ENCODE data around the gene DPYSL3. TPM values are rescaled to one million over a fixed set of nuclear protein-coding genes. Genes with fewer than 3 reads are reported as not detected.
"Not testable (repeated sequence)": the region's sequence is repeated elsewhere in the genome, so short reads cannot be mapped to it uniquely, and the experiment has no call there.

Gene DPYSL3
- total RNA-seq (2014; rRNA removed; shearing (Covaris generic)): 125 and 156 TPM in 2 replicates

- DNase-seq (ENCODE audit: low read depth in 1 of 2, low spot score in 2 of 2): peak; percentile 88 to 93
- H3K9me3 ChIP-seq (replicated peaks): peaks cover 3% of the 10 kb centered on the region; the same call in 1 of the 2 replicates
- peak within 1 kb of the TSS; percentile 41 for H3K27ac ChIP-seq
- peaks cover 42% of the 10 kb centered on the region for H3K4me1 ChIP-seq (replicated peaks)
- peak within 1 kb of the TSS; percentile 60 for H3K4me3 ChIP-seq
- H3K27me3 ChIP-seq (replicated peaks): no peaks in the 10 kb centered on the region
- H3K36me3 ChIP-seq: peaks cover 5% of the 10 kb centered on the region
Measured at GRCh38 chr5:147509710-147510651, at the start of gene DPYSL3. TSS of gene DPYSL3 (minus strand) at chr5:147510068. CDS start at chr5:147509858, 210 bp downstream.

GRCh38 chr5:147558826-147559225 lies 49.0 kb upstream of the DPYSL3 start:
- Histone ChIP-seq H3K9me3 (replicated peaks) (no peaks in the 10 kb centered on the region), H3K4me1 (replicated peaks) (peaks cover 57% of the 10 kb centered on the region), H3K36me3 (no peaks in the 10 kb centered on the region), H3K27me3 (replicated peaks) (no peaks in the 10 kb centered on the region), H3K27ac (no peak overlapping the region), H3K4me3 (no peak overlapping the region)
- DNase-seq (ENCODE audit: low read depth in 1 of 2, low spot score in 2 of 2): peak; percentile 88 to 94

GRCh38 chr5:147557876-147558745 lies 48.2 kb upstream of the DPYSL3 start:
- Histone ChIP-seq H3K36me3 (no peaks in the 10 kb centered on the region), H3K9me3 (replicated peaks) (no peaks in the 10 kb centered on the region), H3K4me3 (no peak overlapping the region), H3K27me3 (replicated peaks) (no peaks in the 10 kb centered on the region), H3K27ac (peak overlapping the region; percentile 8; the same call in 1 of the 2 replicates), H3K4me1 (replicated peaks) (peaks cover 62% of the 10 kb centered on the region)
- DNase-seq (ENCODE audit: low read depth in 1 of 2, low spot score in 2 of 2): no peak

- peaks cover 51% of the 10 kb centered on the region for H3K4me1 ChIP-seq (replicated peaks)
- no peaks in the 10 kb centered on the region for H3K9me3 ChIP-seq (replicated peaks)
- H3K36me3 ChIP-seq: no peaks in the 10 kb centered on the region
- DNase-seq (ENCODE audit: low read depth in 1 of 2, low spot score in 2 of 2): no peak
- H3K27me3 ChIP-seq (replicated peaks): no peaks in the 10 kb centered on the region
- H3K4me3 ChIP-seq: no peak overlapping the region
- peak overlapping the region; percentile 83 for H3K27ac ChIP-seq
Measured at GRCh38 chr5:147555176-147555575, 45.3 kb upstream of the DPYSL3 start.

GRCh38 chr5:147554261-147554817 lies 44.5 kb upstream of the DPYSL3 start:
- peak in 1 of 2 experiments; percentile 71 for DNase-seq (ENCODE audit: low read depth in 1 of 2, low spot score in 2 of 2)
- H3K9me3 ChIP-seq (replicated peaks): no peaks in the 10 kb centered on the region
- no peaks in the 10 kb centered on the region for H3K27me3 ChIP-seq (replicated peaks)
- no peak overlapping the region for H3K4me3 ChIP-seq
- no peaks in the 10 kb centered on the region for H3K36me3 ChIP-seq
- H3K4me1 ChIP-seq (replicated peaks): peaks cover 42% of the 10 kb centered on the region
- peak overlapping the region; percentile 83 for H3K27ac ChIP-seq

- not testable (repeated sequence) for H3K9me3 ChIP-seq (replicated peaks); H3K27me3 ChIP-seq (replicated peaks); H3K4me3 ChIP-seq; DNase-seq (ENCODE audit: low read depth in 1 of 2, low spot score in 2 of 2); H3K36me3 ChIP-seq
- Histone ChIP-seq H3K4me1 (replicated peaks) (peaks cover 37% of the 10 kb centered on the region), H3K27ac (peak overlapping the region; percentile 83)
Measured at GRCh38 chr5:147553817-147554216, 43.9 kb upstream of the DPYSL3 start.

- no peaks in the 10 kb centered on the region for H3K27me3 ChIP-seq (replicated peaks)
- no peaks in the 10 kb centered on the region for H3K36me3 ChIP-seq
- no peak overlapping the region for H3K27ac ChIP-seq
- no peaks in the 10 kb centered on the region for H3K9me3 ChIP-seq (replicated peaks)
- no peak overlapping the region for H3K4me3 ChIP-seq
- H3K4me1 ChIP-seq (replicated peaks): peaks cover 28% of the 10 kb centered on the region
- DNase-seq (ENCODE audit: low read depth in 1 of 2, low spot score in 2 of 2): no peak
Measured at GRCh38 chr5:147552897-147553296, 43.0 kb upstream of the DPYSL3 start.

GRCh38 chr5:147551677-147552076 lies 41.8 kb upstream of the DPYSL3 start:
- H3K4me3 ChIP-seq: no peak overlapping the region
- H3K27me3 ChIP-seq (replicated peaks): no peaks in the 10 kb centered on the region
- DNase-seq (ENCODE audit: low read depth in 1 of 2, low spot score in 2 of 2): no peak
- no peak overlapping the region for H3K27ac ChIP-seq
- peaks cover 31% of the 10 kb centered on the region for H3K4me1 ChIP-seq (replicated peaks)
- H3K9me3 ChIP-seq (replicated peaks): no peaks in the 10 kb centered on the region
- no peaks in the 10 kb centered on the region for H3K36me3 ChIP-seq

- DNase-seq (ENCODE audit: low read depth in 1 of 2, low spot score in 2 of 2): no peak
Measured at GRCh38 chr5:147547730-147548129, 37.9 kb upstream of the DPYSL3 start.

GRCh38 chr5:147544556-147544955 lies 34.7 kb upstream of the DPYSL3 start:
- 0 out of 2 replicates have a peak, but pooled peaks cover 9% of the 10 kb centered on the region for H3K4me1 ChIP-seq (replicated peaks)
- H3K9me3 ChIP-seq (replicated peaks): no peaks in the 10 kb centered on the region
- DNase-seq (ENCODE audit: low read depth in 1 of 2, low spot score in 2 of 2): no peak
- H3K36me3 ChIP-seq: no peaks in the 10 kb centered on the region
- H3K27me3 ChIP-seq (replicated peaks): no peaks in the 10 kb centered on the region
- H3K27ac ChIP-seq: no peak overlapping the region
- H3K4me3 ChIP-seq: no peak overlapping the region

More at GRCh38 chr5:147547730-147548129, 37.9 kb upstream of the DPYSL3 start:
- H3K27ac ChIP-seq: no peak overlapping the region
- H3K4me3 ChIP-seq: no peak overlapping the region
- no peaks in the 10 kb centered on the region for H3K27me3 ChIP-seq (replicated peaks)
- peaks cover 11% of the 10 kb centered on the region for H3K4me1 ChIP-seq (replicated peaks)
- H3K36me3 ChIP-seq: no peaks in the 10 kb centered on the region
- H3K9me3 ChIP-seq (replicated peaks): no peaks in the 10 kb centered on the region

GRCh38 chr5:147539053-147539452 lies 29.2 kb upstream of the DPYSL3 start:
- peaks cover 52% of the 10 kb centered on the region for H3K4me1 ChIP-seq (replicated peaks)
- H3K4me3 ChIP-seq: no peak overlapping the region
- peak in 1 of 2 experiments; percentile 46 for DNase-seq (ENCODE audit: low read depth in 1 of 2, low spot score in 2 of 2)
- H3K27ac ChIP-seq: no peak overlapping the region
- no peaks in the 10 kb centered on the region for H3K9me3 ChIP-seq (replicated peaks)
- no peaks in the 10 kb centered on the region for H3K36me3 ChIP-seq
- H3K27me3 ChIP-seq (replicated peaks): no peaks in the 10 kb centered on the region

- H3K36me3 ChIP-seq: no peaks in the 10 kb centered on the region
- DNase-seq (ENCODE audit: low read depth in 1 of 2, low spot score in 2 of 2): no peak
- no peak overlapping the region for H3K27ac ChIP-seq
- H3K4me1 ChIP-seq (replicated peaks): peaks cover 54% of the 10 kb centered on the region
- no peaks in the 10 kb centered on the region for H3K27me3 ChIP-seq (replicated peaks)
- no peak overlapping the region for H3K4me3 ChIP-seq
- no peaks in the 10 kb centered on the region for H3K9me3 ChIP-seq (replicated peaks)
Measured at GRCh38 chr5:147538236-147538635, 28.4 kb upstream of the DPYSL3 start.

- Histone ChIP-seq H3K9me3 (replicated peaks) (no peaks in the 10 kb centered on the region), H3K4me1 (replicated peaks) (peaks cover 58% of the 10 kb centered on the region), H3K4me3 (no peak overlapping the region), H3K27ac (peak overlapping the region; percentile 84), H3K36me3 (no peaks in the 10 kb centered on the region), H3K27me3 (replicated peaks) (no peaks in the 10 kb centered on the region)
- peak in 1 of 2 experiments; percentile 45 for DNase-seq (ENCODE audit: low read depth in 1 of 2, low spot score in 2 of 2)
Measured at GRCh38 chr5:147534172-147534951, 24.5 kb upstream of the DPYSL3 start.

Data from SJSA1 (cell line).